Mesodermal cell (in vitro differentiated cells): Measurements from ENCODE around the gene CDV3.
A peak's percentile ranks its signal among the peaks of the same experiment; 100 is the strongest.

Source experiments
- H3K27ac ChIP-seq: 2 replicates; pipeline ENCODE4 v1.7.0; 2013; ENCODE audit warnings: mild to moderate bottlenecking, low read depth, low read length, moderate library complexity; ENCODE audit not compliant: severe bottlenecking
- H3K36me3 ChIP-seq: 2 replicates; pipeline ENCODE4 v1.7.1; 2013; ENCODE audit warnings: mild to moderate bottlenecking, low read length, moderate library complexity; ENCODE audit not compliant: control insufficient read depth, insufficient read depth
- H3K4me1 ChIP-seq: one replicate; pipeline ENCODE4 v1.7.1; 2013; ENCODE audit warnings: mild to moderate bottlenecking, low read length; ENCODE audit not compliant: insufficient read depth, control insufficient read depth, poor library complexity, severe bottlenecking
- H3K4me3 ChIP-seq: 2 replicates; pipeline ENCODE4 v1.7.0; 2013; ENCODE audit warnings: low read length, control low read depth, mild to moderate bottlenecking; ENCODE audit not compliant: insufficient read depth, poor library complexity, severe bottlenecking; ENCODE audit errors: extremely low read depth
- H3K9me3 ChIP-seq: 2 replicates; pipeline ENCODE4 v1.7.1; 2013; ENCODE audit warnings: mild to moderate bottlenecking, low read length, moderate library complexity; ENCODE audit not compliant: control insufficient read depth
- WGBS, 2 experiments: methylation state at CpG; one replicate each; pipeline ENCODE4 v1.1.5; 2013; ENCODE audit warnings: missing lambda C conversion rate in 2 of 2; ENCODE audit not compliant: insufficient coverage in 2 of 2; 5-methylcytosine and 5-hydroxymethylcytosine counted together

The CDV3 gene

GRCh38 chr3:133583396-133583795 is 9.9 kb downstream of the CDV3 start:
- WGBS, 2 experiments = 90 to 94% methylated on average over 5 of the region's 6 CpGs
- no peak overlapping the region for H3K4me3 ChIP-seq
- H3K27ac ChIP-seq = no peak overlapping the region
- no peaks in the 10 kb centered on the region for H3K4me1 ChIP-seq
- H3K9me3 ChIP-seq = no peaks in the 10 kb centered on the region
- peaks cover 89% of the 10 kb centered on the region for H3K36me3 ChIP-seq

- Histone ChIP-seq H3K27ac (no peak overlapping the region), H3K36me3 (peaks cover 66% of the 10 kb centered on the region)
- 100% methylated on average over 2 to 3 of the region's 4 CpGs for WGBS, 2 experiments
Observed at GRCh38 chr3:133588035-133588434, 14.5 kb downstream of the CDV3 start.

GRCh38 chr3:133588784-133589465 is 15.4 kb downstream of the CDV3 start:
- no peaks in the 10 kb centered on the region for H3K9me3 ChIP-seq
- peaks cover 8% of the 10 kb centered on the region for H3K4me1 ChIP-seq
- H3K36me3 ChIP-seq = peaks cover 57% of the 10 kb centered on the region
- no peak overlapping the region for H3K4me3 ChIP-seq
- 93 to 100% methylated on average over 1 of the region's 2 CpGs for WGBS, 2 experiments
- H3K27ac ChIP-seq = no peak overlapping the region

More at GRCh38 chr3:133588035-133588434, 14.5 kb downstream of the CDV3 start:
- no peak overlapping the region for H3K4me3 ChIP-seq
- peaks cover 8% of the 10 kb centered on the region for H3K4me1 ChIP-seq
- H3K9me3 ChIP-seq = no peaks in the 10 kb centered on the region

DNA sequence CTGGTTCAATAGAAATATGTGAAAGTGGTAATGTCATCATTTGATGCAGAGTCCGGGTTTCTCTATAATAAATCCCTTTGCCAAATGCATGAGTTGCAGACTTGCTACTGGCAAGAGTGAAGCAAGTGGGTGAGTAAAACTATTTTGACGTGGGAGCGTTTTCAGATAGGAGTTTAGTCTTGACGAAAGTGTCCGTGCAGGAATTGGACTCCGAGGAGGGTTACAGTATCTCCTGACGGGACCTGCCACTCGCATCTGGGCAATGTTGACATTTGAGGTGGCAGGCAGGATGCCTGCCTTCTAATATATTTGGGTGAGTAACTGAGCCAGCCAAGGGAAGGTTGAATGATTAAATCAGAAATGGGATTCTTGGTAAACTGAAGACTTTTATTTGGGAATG is 16.0 kb downstream of the CDV3 start:
- Histone ChIP-seq H3K27ac (no peak overlapping the region), H3K4me3 (no peak overlapping the region), H3K36me3 (peaks cover 54% of the 10 kb centered on the region), H3K4me1 (peaks cover 8% of the 10 kb centered on the region), H3K9me3 (no peaks in the 10 kb centered on the region)
- WGBS, 2 experiments = 97 to 100% methylated on average over 7 to 8 of the region's 8 CpGs

GRCh38 chr3:133591271-133591742 is 17.8 kb downstream of the CDV3 start:
- H3K27ac ChIP-seq = peak overlapping the region; percentile 81
- WGBS, 2 experiments = 82 to 100% methylated on average over 1 to 2 of the region's 3 CpGs
- H3K36me3 ChIP-seq = peaks cover 37% of the 10 kb centered on the region
- no peaks in the 10 kb centered on the region for H3K9me3 ChIP-seq
- H3K4me1 ChIP-seq = peaks cover 8% of the 10 kb centered on the region
- H3K4me3 ChIP-seq = no peak overlapping the region

- peaks cover 8% of the 10 kb centered on the region for H3K4me1 ChIP-seq
- H3K36me3 ChIP-seq = peaks cover 23% of the 10 kb centered on the region
- H3K9me3 ChIP-seq = no peaks in the 10 kb centered on the region
- no peak overlapping the region for H3K27ac ChIP-seq
- H3K4me3 ChIP-seq = no peak overlapping the region
- WGBS, 2 experiments = 100% methylated on average over 1 of the region's 5 CpGs; no CpG with 5 or more reads in 1 of the 2 experiments
Observed at GRCh38 chr3:133592843-133593242, 19.4 kb downstream of the CDV3 start.

DNA sequence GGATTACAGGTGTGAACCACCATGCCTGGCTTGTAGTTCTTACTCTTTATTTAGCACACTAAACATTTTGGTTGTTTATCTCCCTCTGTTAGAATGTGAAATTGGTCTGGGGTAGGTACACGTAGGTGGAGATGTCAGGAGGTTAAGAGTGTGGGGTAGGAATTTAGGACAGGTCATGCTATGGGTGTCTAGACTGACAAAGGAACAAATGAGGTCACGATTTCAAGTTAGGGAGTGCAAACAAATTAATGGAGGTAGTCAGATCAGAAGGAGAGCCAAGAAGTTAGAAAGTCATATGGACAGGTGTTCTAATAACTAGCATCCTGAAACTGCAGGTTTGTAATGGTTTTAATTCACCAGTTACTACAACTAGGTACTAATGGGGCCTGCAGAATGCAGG is 19.8 kb downstream of the CDV3 start:
- H3K36me3 ChIP-seq = peaks cover 19% of the 10 kb centered on the region
- peaks cover 8% of the 10 kb centered on the region for H3K4me1 ChIP-seq
- no peak overlapping the region for H3K4me3 ChIP-seq
- 84 to 100% methylated on average over 2 of the region's 2 CpGs for WGBS, 2 experiments
- no peak overlapping the region for H3K27ac ChIP-seq
- H3K9me3 ChIP-seq = no peaks in the 10 kb centered on the region

- H3K27ac ChIP-seq = no peak overlapping the region
- H3K36me3 ChIP-seq = no peaks in the 10 kb centered on the region
- WGBS, 2 experiments = 78 to 100% methylated on average over 1 of the region's 1 CpG
- no peaks in the 10 kb centered on the region for H3K9me3 ChIP-seq
- H3K4me3 ChIP-seq = no peak overlapping the region
- peaks cover 8% of the 10 kb centered on the region for H3K4me1 ChIP-seq
Observed at GRCh38 chr3:133595341-133595740, 21.9 kb downstream of the CDV3 start.

GRCh38 chr3:133598405-133598804 is 24.9 kb downstream of the CDV3 start:
- Histone ChIP-seq H3K36me3 (peaks cover 17% of the 10 kb centered on the region), H3K27ac (no peak overlapping the region), H3K9me3 (no peaks in the 10 kb centered on the region), H3K4me3 (no peak overlapping the region), H3K4me1 (no peaks in the 10 kb centered on the region)
- whole genome bisulfite sequencing, 2 experiments = no CpG with 5 or more reads among the region's 3 CpGs

DNA sequence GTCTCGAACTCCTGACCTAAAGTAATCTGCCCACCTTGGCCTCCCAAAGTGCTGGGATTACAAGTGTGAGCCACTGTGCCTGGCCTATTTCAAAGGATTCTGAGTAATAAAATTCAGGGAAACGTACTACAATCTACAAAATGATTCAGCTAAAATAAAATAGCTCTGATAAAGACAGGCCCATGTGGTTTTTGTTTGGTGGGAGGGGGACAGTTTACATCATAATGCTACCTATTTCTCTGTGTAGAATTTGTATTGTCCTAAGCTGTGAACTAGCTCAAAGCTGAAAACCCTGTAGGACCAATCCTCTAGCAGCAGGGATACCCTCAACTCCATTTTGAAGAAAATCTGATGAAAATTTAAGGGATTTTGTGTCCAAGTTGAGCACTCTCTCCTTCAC is 25.8 kb downstream of the CDV3 start:
- Histone ChIP-seq H3K4me3 (no peak overlapping the region), H3K36me3 (peaks cover 21% of the 10 kb centered on the region)
- WGBS, 2 experiments = 100% methylated on average over 1 of the region's 2 CpGs; no CpG with 5 or more reads in 1 of the 2 experiments

GRCh38 chr3:133600572-133601081 is 27.1 kb downstream of the CDV3 start:
- Histone ChIP-seq H3K27ac (no peak overlapping the region), H3K4me1 (no peaks in the 10 kb centered on the region), H3K4me3 (no peak overlapping the region), H3K9me3 (no peaks in the 10 kb centered on the region), H3K36me3 (peaks cover 31% of the 10 kb centered on the region)
- WGBS, 2 experiments = no CpG with 5 or more reads among the region's 1 CpG

More for the DNA sequence above, 25.8 kb downstream of the CDV3 start:
- Histone ChIP-seq H3K4me1 (no peaks in the 10 kb centered on the region), H3K27ac (no peak overlapping the region), H3K9me3 (no peaks in the 10 kb centered on the region)
